ENCODE results near the gene MTNR1B.

DNA sequence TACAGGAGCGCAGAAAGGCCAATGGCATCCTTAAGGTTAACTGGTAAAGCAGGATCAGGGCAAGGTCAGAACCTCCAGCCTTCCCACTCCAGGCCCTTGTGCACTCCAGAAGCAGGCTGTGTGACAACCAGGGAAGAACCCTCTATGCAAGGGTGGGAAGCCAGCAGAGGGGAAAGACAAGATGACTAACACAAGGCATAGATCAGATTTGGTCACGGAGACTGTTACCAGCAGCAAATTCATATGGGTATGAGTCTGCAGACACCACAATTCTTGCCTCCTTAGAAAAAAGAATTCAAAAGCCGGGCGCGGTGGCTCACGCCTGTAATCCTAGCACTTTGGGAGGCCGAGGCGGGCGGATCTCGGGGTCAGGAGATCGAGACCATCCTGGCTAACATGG is 39.8 kb upstream of the MTNR1B start:
- TF ChIP-seq, protein P1, sequence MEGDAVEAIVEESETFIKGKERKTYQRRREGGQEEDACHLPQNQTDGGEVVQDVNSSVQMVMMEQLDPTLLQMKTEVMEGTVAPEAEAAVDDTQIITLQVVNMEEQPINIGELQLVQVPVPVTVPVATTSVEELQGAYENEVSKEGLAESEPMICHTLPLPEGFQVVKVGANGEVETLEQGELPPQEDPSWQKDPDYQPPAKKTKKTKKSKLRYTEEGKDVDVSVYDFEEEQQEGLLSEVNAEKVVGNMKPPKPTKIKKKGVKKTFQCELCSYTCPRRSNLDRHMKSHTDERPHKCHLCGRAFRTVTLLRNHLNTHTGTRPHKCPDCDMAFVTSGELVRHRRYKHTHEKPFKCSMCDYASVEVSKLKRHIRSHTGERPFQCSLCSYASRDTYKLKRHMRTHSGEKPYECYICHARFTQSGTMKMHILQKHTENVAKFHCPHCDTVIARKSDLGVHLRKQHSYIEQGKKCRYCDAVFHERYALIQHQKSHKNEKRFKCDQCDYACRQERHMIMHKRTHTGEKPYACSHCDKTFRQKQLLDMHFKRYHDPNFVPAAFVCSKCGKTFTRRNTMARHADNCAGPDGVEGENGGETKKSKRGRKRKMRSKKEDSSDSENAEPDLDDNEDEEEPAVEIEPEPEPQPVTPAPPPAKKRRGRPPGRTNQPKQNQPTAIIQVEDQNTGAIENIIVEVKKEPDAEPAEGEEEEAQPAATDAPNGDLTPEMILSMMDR (IDR thresholded peaks at IDR 0.05): no peak
- TF ChIP-seq EP300 (IDR thresholded peaks at IDR 0.05): no peak

Data from upper lobe of left lung (tissue), 4 donors.